GM19025 (cell line): Measurements from ENCODE around the gene PLPP7.
"Not testable (repeated sequence)": the region's sequence is repeated elsewhere in the genome, so short reads cannot be mapped to it uniquely, and the experiment has no call there.

Source experiments
- ATAC-seq: cut with Tn5 transposase; IDR thresholded peaks from one replicate; pipeline ENCODE4 v1.9.1; 2021; ENCODE audit warnings: mild to moderate bottlenecking, low read depth, moderate library complexity; ENCODE audit not compliant: unreplicated experiment

Gene PLPP7

GRCh38 chr9:131289301-131290035, at the start of gene PLPP7:
PLPP7 (plus strand) TSS chr9:131289723; CDS start chr9:131289998, 275 bp downstream.
- ATAC-seq = no peak

GRCh38 chr9:131240047-131240921, 49.2 kb upstream of the PLPP7 start:
- no peak for ATAC-seq

- ATAC-seq = not testable (repeated sequence)
Measured at GRCh38 chr9:131244331-131244730, 45.2 kb upstream of the PLPP7 start.

GRCh38 chr9:131246618-131247017, 42.9 kb upstream of the PLPP7 start:
- ATAC-seq = no peak

GRCh38 chr9:131252120-131252519, 37.4 kb upstream of the PLPP7 start:
- no peak for ATAC-seq

GRCh38 chr9:131253891-131254491, 35.5 kb upstream of the PLPP7 start:
- ATAC-seq = no peak

- no peak for ATAC-seq
Measured at GRCh38 chr9:131254626-131255025, 34.9 kb upstream of the PLPP7 start.

GRCh38 chr9:131255676-131256197, 33.8 kb upstream of the PLPP7 start:
- no peak for ATAC-seq

- no peak for ATAC-seq
Measured at GRCh38 chr9:131257266-131258025, 32.1 kb upstream of the PLPP7 start.

- ATAC-seq = no peak
Measured at GRCh38 chr9:131258186-131258585, 31.3 kb upstream of the PLPP7 start.

- no peak for ATAC-seq
Measured at GRCh38 chr9:131258698-131259431, 30.7 kb upstream of the PLPP7 start.

- no peak for ATAC-seq
Measured at GRCh38 chr9:131259432-131259898, 30.1 kb upstream of the PLPP7 start.

- ATAC-seq = no peak
Measured at GRCh38 chr9:131259916-131260597, 29.5 kb upstream of the PLPP7 start.

GRCh38 chr9:131260751-131261452, 28.6 kb upstream of the PLPP7 start:
- no peak for ATAC-seq

GRCh38 chr9:131262327-131263032, 27.0 kb upstream of the PLPP7 start:
- ATAC-seq = no peak

GRCh38 chr9:131263033-131263343, 26.5 kb upstream of the PLPP7 start:
- not testable (repeated sequence) for ATAC-seq

- no peak for ATAC-seq
Measured at GRCh38 chr9:131263701-131264100, 25.8 kb upstream of the PLPP7 start.

- no peak for ATAC-seq
Measured at GRCh38 chr9:131264231-131264630, 25.3 kb upstream of the PLPP7 start.
